Natural killer cell (primary cell): ENCODE data around the gene SDHAF3. TPM values are rescaled to one million over a fixed set of nuclear protein-coding genes. Genes with fewer than 3 reads are reported as not detected.
A peak's percentile ranks its signal among the peaks of the same experiment; 100 is the strongest.

Source experiments
- ATAC-seq, 3 donors: fragments of 150-1000 bp in 2 of 3; fragments of 200-7000 bp in 1 of 3; cut with Tn5 transposase; 1 replicate in 1 of 3; 2 replicates in 2 of 3; pipeline ENCODE4 v1.10.0; 2021; ENCODE audit warnings: mild to moderate bottlenecking in 2 of 3, moderate library complexity in 2 of 3
- DNase-seq, 2 donors: peaks; one replicate each; pipeline versions ENCODE4 v3.0.0 to v3.0.0-alpha.2; 2013 to 2021; ENCODE audit warnings: mixed read lengths in 1 of 2
- H3K27ac ChIP-seq: one replicate; pipeline ENCODE4 v1.5.1; 2013; ENCODE audit warnings: mild to moderate bottlenecking, low read length
- H3K27me3 ChIP-seq: one replicate; pipeline ENCODE4 v1.6.1; 2013; ENCODE audit warnings: low read length; ENCODE audit not compliant: control insufficient read depth, insufficient read depth
- H3K36me3 ChIP-seq: one replicate; pipeline ENCODE4 v1.6.1; 2013; ENCODE audit warnings: low read length; ENCODE audit not compliant: control insufficient read depth, insufficient read depth
- H3K4me1 ChIP-seq: one replicate; pipeline ENCODE4 v1.6.1; 2013; ENCODE audit warnings: low read length; ENCODE audit not compliant: control insufficient read depth, insufficient read depth
- H3K4me3 ChIP-seq: one replicate; pipeline ENCODE4 v1.5.1; 2013; ENCODE audit warnings: low read length
- H3K9me3 ChIP-seq: one replicate; pipeline ENCODE4 v1.6.1; 2013; ENCODE audit warnings: low read length; ENCODE audit not compliant: control insufficient read depth, insufficient read depth
- H3K27ac Mint-ChIP-seq, 2 donors: one replicate each; pipeline ENCODE4 v1.8.0; 2022; ENCODE audit warnings: mild to moderate bottlenecking in 2 of 2, mixed read lengths in 2 of 2, moderate library complexity in 1 of 2
- H3K27me3 Mint-ChIP-seq, 2 donors: one replicate each; pipeline ENCODE4 v1.8.0; 2022; ENCODE audit warnings: low read depth in 2 of 2, mixed read lengths in 2 of 2
- H3K36me3 Mint-ChIP-seq: one replicate; pipeline ENCODE4 v1.8.0; 2022; ENCODE audit warnings: mixed read lengths
- H3K4me1 Mint-ChIP-seq, 2 donors: one replicate each; pipeline ENCODE4 v1.8.0; 2022; ENCODE audit warnings: mixed read lengths in 2 of 2
- H3K4me3 Mint-ChIP-seq: one replicate; pipeline ENCODE4 v1.8.0; 2022; ENCODE audit warnings: mild to moderate bottlenecking, moderate library complexity, mixed read lengths
- H3K9me3 Mint-ChIP-seq, 2 donors: one replicate each; pipeline ENCODE4 v1.8.0; 2022; ENCODE audit warnings: mixed read lengths in 2 of 2
- CTCF ChIP-seq: fragments of 200-600 bp; IDR thresholded peaks from one replicate; pipeline ENCODE4 v1.8.0; 2022; ENCODE audit warnings: antibody characterized with exemption
- WGBS: methylation state at CpG from one replicate; pipeline ENCODE4 v1.1.7; 2013; ENCODE audit warnings: missing lambda C conversion rate; ENCODE audit not compliant: insufficient coverage; 5-methylcytosine and 5-hydroxymethylcytosine counted together
- intact Hi-C: fragments of 100-400 bp; cut with micrococcal nuclease; formaldehyde crosslinking; loops from one replicate; pipeline ENCODE4 v1.14.2; 2022
- total RNA-seq, 4 donors: library from RNA; stranded (reverse); fragments of 120-200 nt in 1 of 4; gene quantifications; one replicate each; pipeline versions ENCODE4 v1.2.3 to v1.2.4, GENCODE V29; 2013 to 2022

SDHAF3 gene
- total RNA-seq, 3 donors from 2014 or later (not counting 1 experiment from before 2014, with no cell fraction given): 7.3 to 10.4 (median 10.1) TPM

DNA sequence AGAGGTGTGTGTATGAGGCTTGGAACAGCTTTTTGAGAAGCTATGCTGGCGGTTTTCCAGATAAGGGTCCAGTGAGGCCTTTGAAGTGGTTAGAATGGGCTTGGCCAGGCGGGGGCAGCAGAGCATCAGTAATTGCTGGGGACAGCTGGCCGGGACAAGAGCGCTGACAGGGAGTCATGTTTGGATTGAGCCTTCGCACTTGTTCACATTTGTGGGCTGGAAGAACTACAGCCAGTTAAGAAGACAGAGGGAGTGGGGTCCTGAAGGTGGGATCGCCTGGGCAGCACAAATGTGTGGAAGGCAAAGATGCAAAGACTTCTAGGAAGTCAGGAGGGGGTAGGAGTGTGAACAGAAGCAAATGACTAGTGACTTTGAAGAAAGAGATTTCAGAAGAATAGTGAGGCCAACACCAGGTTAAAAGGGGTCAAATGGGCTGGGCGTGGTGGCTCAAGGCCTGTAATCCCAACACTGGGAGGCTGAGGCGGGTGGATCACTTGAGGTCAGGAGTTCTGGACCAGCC is 12.7 kb upstream of the SDHAF3 start:
- 28% methylated on average over 8 of the region's 8 CpGs for WGBS
- peaks cover 25 to 34% of the 10 kb centered on the region in 2 donors for H3K27me3 Mint-ChIP-seq
- intact Hi-C loops: loop anchor here (1.0 to 2.0 kb wide), 3 partner anchors 75 to 824 kb away; no protein-coding TSS in a partner anchor
- Histone ChIP-seq H3K27ac (no peak overlapping the region), H3K36me3 (no peaks in the 10 kb centered on the region), H3K9me3 (no peaks in the 10 kb centered on the region), H3K4me1 (no peaks in the 10 kb centered on the region), H3K27me3 (no peaks in the 10 kb centered on the region), H3K4me3 (no peak overlapping the region)
- no peak overlapping the region for H3K4me3 Mint-ChIP-seq
- no peaks in the 10 kb centered on the region for H3K4me1 Mint-ChIP-seq
- H3K36me3 Mint-ChIP-seq: no peaks in the 10 kb centered on the region
- H3K27ac Mint-ChIP-seq: no peak overlapping the region
- TF ChIP-seq CTCF: peak; percentile 81
- H3K9me3 Mint-ChIP-seq: no peaks in the 10 kb centered on the region
- ATAC-seq (peak; percentile 84 to 98 (median 92)), DNase-seq (peak; percentile 72)

DNA sequence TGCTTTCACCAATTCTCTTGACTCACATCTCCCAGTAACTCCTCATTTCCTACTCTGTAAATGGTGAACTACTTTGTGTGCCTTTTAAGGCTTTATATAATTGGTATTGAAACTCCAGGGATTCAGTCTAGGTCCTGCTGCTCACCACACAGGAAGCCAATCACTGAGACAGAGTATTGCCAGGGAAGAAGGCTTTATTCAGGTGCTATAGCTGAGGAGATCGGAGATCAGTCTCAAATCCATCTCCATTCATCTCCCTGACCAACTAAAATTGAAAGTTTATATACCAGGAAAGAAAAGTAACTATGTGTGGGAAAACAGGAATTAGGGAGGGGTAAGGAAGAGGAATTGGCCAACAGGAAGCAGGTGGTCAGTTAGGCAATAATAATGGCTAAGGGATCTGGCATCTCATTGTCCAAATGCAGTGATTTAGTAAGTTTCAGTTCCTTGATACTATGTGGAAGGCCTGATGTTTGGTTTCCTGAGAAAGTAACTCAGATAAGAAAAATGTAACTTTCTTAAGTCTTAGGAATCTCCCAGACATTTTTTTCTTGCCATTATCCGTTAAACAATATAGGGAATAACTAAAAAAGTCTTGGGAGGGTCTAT is 10.2 kb upstream of the SDHAF3 start:
- H3K9me3 Mint-ChIP-seq: peaks cover 0 to 2% of the 10 kb centered on the region in 2 donors
- no peak overlapping the region for H3K27ac ChIP-seq
- no peaks in the 10 kb centered on the region for H3K9me3 ChIP-seq
- H3K4me1 Mint-ChIP-seq: no peaks in the 10 kb centered on the region
- peaks cover 18 to 32% of the 10 kb centered on the region in 2 donors for H3K27me3 Mint-ChIP-seq
- no peaks in the 10 kb centered on the region for H3K27me3 ChIP-seq
- DNase-seq: no peak
- no peaks in the 10 kb centered on the region for H3K36me3 ChIP-seq
- no peak overlapping the region for H3K4me3 ChIP-seq
- no peak for ATAC-seq
- H3K4me3 Mint-ChIP-seq: no peak overlapping the region
- intact Hi-C loops: no loop called here
- no peak for TF ChIP-seq CTCF
- no CpG with 5 or more reads among the region's 2 CpGs for WGBS
- no peaks in the 10 kb centered on the region for H3K4me1 ChIP-seq
- H3K27ac Mint-ChIP-seq: no peak overlapping the region
- no peaks in the 10 kb centered on the region for H3K36me3 Mint-ChIP-seq

- DNase-seq (peak in 1 of 2 donors; percentile 13), ATAC-seq (no peak)
- H3K27ac Mint-ChIP-seq: peak overlapping the region; percentile 85 to 92
- intact Hi-C loops: loop anchor here (5.0 kb wide), 1 partner anchor 856 kb away; no protein-coding TSS in a partner anchor
- Histone ChIP-seq H3K4me1 (peaks cover 11% of the 10 kb centered on the region), H3K27me3 (no peaks in the 10 kb centered on the region), H3K4me3 (no peak overlapping the region), H3K36me3 (no peaks in the 10 kb centered on the region), H3K27ac (peak overlapping the region; percentile 83), H3K9me3 (no peaks in the 10 kb centered on the region)
- no peaks in the 10 kb centered on the region for H3K9me3 Mint-ChIP-seq
- no peaks in the 10 kb centered on the region for H3K36me3 Mint-ChIP-seq
- 65% methylated on average over 5 of the region's 5 CpGs for WGBS
- H3K4me1 Mint-ChIP-seq: peaks cover 38 to 46% of the 10 kb centered on the region in 2 donors
- peak overlapping the region; percentile 94 for H3K4me3 Mint-ChIP-seq
- peaks cover 2 to 7% of the 10 kb centered on the region in 2 donors for H3K27me3 Mint-ChIP-seq
- no peak for TF ChIP-seq CTCF
Measured at GRCh38 chr7:97116308-97116707, 1.2 kb upstream of the SDHAF3 start.
